Gastroesophageal sphincter (tissue), 3 donors: Measurements from ENCODE around the gene PROM2.

Experiments used
- EP300 ChIP-seq: sonication (generic); formaldehyde crosslinking; IDR thresholded peaks from one replicate; pipeline ENCODE4 v1.6.1; 2017; ENCODE audit warnings: antibody characterized with exemption, mild to moderate bottlenecking
- POLR2A ChIP-seq, 2 donors: fragments of 450-650 bp; IDR thresholded peaks; one replicate each; pipeline ENCODE4 v1.6.1; 2017; ENCODE audit warnings: antibody characterized with exemption in 2 of 2, mild to moderate bottlenecking in 2 of 2, moderate library complexity in 1 of 2
- POLR2AphosphoS5 ChIP-seq: sonication (generic); formaldehyde crosslinking; IDR thresholded peaks from one replicate; pipeline ENCODE4 v1.6.1; 2017; ENCODE audit warnings: antibody characterized with exemption
- TF ChIP-seq, protein P1 (sequence below), 4 experiments: fragments of 200-600 bp in 2 of 4; fragments of 450-650 bp in 2 of 4; sonication (generic) in 1 of 4; IDR thresholded peaks; one replicate each; pipeline ENCODE4 v1.5.1; 2017 to 2019; ENCODE audit warnings: antibody characterized with exemption in 4 of 4, mild to moderate bottlenecking in 2 of 4, moderate library complexity in 2 of 4

DNA sequence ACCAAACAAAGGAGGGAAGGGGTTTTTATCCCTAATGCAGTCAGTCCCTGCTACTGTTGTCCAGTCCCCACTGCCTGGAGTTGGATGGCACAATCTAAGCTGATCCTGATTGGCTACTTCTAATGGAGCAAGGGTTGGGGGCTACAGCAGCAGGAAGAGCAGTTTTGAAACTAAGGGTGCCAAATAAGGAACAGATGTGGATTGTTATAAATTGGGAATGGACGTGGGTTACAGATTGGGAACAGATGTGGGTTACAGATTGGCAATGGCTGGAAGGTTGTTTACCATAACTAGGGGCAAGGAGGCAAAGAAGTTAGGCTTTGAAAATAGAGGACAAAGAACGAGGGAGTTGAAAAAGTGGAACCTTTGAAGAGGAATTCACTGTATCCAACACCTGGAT, 16.0 kb upstream of the PROM2 start:
- TF ChIP-seq EP300 (no peak), POLR2A (IDR thresholded peaks at IDR 0.05) (no peak), POLR2AphosphoS5 (no peak)
- TF ChIP-seq, protein P1, sequence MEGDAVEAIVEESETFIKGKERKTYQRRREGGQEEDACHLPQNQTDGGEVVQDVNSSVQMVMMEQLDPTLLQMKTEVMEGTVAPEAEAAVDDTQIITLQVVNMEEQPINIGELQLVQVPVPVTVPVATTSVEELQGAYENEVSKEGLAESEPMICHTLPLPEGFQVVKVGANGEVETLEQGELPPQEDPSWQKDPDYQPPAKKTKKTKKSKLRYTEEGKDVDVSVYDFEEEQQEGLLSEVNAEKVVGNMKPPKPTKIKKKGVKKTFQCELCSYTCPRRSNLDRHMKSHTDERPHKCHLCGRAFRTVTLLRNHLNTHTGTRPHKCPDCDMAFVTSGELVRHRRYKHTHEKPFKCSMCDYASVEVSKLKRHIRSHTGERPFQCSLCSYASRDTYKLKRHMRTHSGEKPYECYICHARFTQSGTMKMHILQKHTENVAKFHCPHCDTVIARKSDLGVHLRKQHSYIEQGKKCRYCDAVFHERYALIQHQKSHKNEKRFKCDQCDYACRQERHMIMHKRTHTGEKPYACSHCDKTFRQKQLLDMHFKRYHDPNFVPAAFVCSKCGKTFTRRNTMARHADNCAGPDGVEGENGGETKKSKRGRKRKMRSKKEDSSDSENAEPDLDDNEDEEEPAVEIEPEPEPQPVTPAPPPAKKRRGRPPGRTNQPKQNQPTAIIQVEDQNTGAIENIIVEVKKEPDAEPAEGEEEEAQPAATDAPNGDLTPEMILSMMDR (IDR thresholded peaks at IDR 0.05), result no peak
